GM19438 (cell line): ENCODE data around the gene PCDHA10.

Experiments used
- ATAC-seq: cut with Tn5 transposase; IDR thresholded peaks from one replicate; pipeline ENCODE4 v1.9.1; 2021; ENCODE audit warnings: low read depth; ENCODE audit not compliant: unreplicated experiment

Gene PCDHA10

DNA sequence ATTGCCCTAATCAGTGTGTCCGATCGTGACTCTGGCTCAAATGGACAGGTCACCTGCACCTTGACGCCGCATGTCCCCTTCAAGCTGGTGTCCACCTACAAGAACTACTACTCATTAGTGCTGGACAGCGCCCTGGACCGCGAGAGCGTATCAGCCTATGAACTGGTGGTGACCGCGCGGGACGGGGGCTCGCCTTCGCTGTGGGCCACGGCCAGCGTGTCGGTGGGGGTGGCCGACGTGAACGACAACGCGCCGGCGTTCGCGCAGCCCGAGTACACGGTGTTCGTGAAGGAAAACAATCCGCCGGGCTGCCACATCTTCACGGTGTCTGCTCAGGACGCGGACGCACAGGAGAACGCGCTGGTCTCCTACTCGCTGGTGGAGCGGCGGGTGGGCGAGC is 27.7 kb downstream of the PCDHA10 start:
- ATAC-seq = no peak

DNA sequence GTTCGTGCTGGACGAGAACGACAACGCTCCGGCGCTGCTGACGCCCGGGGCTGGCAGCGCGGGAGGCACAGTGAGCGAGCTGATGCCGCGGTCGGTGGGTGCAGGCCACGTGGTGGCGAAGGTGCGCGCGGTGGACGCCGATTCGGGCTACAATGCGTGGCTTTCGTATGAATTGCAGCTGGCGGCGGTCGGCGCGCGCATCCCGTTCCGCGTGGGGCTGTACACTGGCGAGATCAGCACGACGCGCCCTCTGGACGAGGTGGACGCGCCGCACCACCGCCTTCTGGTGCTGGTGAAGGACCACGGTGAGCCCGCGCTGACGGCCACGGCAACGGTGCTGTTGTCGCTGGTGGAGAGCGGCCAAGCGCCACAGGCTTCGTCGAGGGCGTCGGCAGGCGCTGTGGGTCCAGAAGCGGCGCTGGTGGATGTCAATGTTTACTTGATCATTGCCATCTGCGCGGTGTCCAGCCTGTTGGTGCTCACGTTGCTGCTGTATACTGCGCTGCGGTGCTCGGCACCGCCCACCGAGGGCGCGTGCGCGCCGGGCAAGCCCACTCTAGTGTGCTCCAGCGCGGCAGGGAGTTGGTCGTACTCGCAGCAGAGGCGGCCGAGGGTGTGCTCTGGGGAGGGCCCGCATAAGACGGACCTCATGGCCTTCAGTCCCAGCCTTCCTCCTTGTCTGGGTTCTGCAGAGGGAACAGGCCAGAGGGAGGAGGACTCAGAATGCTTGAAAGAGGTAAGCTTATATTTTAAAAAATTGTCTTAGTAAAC is 28.4 kb downstream of the PCDHA10 start:
- ATAC-seq = no peak

DNA sequence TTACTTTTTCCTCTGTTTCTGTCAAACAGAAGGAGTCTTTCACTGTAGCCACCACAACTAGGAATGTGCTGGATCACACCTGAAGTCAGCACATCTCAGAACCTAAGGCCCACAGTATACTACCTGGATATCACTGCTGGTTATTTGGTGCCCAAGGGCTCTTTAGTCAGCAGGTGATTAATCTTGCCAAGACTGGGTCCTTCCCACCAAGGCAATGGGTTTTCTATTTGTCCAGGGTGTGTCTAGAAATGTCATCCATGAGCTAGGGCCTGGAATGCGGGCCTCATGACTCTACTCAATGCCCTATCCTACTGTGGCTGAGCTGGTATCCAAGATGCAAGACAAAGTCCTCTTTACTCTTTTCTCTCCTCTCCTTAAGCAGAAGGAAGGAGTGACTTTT is 60.6 kb downstream of the PCDHA10 start:
- no peak for ATAC-seq
